NCI-H446 (cell line): ENCODE data around the gene IL1RAPL2.

Experiments used
- DNase-seq, 2 experiments: peaks; one replicate each; lab custom pipeline; 2025; lab: John Stamatoyannopoulos, UW

IL1RAPL2 gene

DNA sequence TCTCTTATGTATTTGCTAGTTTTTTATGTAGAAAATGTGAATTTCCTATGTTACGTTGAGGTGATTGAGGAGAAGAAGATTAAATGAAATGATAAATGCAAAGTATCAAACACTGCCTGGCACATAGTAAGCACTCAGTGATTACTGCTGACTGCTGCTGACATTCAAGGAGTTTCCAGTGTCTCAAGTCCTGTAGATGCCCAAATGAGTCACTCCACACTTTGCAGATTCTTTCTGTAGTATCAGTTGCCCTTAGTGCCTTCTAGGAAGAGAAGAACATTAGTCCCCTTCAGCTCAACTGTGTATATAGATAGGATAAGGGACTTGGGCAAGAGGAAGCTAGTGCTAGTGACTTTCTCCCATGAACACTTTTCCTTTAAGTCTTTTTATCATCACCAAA, 895.0 kb downstream of the IL1RAPL2 start:
- DNase-seq: no peak

DNA sequence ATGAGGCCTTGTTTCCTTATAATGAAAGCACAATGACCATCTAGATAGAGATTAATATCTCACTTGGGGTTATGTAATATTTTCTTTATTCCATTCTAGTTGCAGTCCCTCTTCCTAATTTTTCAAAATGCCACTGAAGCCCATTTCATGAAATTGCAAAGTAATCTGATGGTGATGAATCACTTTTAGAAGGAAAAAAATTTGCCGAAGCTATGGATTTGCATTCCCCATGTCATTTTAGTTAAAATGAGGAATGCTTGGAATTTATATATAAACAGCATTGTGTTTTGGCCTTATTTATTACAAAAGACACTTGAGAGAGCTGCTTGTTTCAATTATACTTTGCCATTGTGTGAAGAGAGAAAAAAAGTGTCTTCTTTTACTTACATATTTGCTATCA, 896.2 kb downstream of the IL1RAPL2 start:
- no peak for DNase-seq

DNA sequence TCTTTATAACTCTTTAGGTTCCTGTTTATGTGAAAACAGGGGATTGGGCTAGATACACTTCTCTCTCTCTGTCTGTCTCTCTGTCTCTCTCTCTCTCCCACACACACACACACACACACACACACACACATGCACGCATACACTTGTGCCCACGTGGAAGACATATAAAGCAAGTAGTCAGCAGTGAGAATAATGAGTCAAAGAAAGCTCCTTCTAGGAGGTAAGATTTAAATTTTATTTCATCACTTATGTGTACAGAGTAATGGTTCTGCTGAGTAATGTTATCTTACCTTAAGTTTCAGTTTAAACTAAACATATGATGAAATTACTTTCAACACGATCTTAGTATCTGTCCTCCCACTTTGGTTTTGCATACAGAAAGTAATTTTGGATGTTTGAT, 897.5 kb downstream of the IL1RAPL2 start:
- no peak for DNase-seq

DNA sequence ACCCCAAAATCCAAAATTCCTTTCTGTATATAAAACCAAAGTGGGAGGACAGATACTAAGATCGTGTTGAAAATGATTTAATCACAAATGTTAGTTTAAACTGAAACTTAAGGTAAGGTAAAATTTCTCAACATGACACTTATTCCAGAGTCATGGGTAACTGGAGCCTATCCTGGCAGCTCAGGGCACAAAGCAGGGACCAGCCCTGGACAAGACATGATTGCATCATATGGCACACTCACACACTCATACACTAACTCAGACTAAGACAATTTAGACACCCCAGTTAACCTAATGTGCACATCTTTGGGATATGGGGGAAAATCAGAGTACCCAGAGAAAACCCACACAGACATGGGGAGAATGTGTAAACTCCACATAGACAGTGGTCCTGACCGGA, 898.6 kb downstream of the IL1RAPL2 start:
- DNase-seq: no peak

DNA sequence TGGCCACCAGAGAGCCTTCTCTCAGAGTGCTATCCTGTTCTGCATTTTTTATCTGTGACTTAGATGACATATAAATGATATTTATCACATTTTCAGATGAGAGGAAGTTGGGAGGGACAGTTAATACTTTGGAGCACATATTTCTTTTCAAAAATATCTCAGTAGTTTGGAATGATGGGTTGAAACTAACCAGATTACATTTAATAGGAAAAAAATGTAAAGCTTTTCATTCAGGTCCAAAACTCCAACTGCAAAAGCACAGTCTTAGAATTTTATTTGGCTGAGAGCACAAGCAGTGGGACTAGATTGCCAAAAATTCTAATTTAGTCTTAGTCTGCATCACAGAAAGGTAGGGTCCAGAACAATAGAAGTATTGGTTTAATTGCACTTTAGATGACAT, 902.7 kb downstream of the IL1RAPL2 start:
- no peak for DNase-seq

DNA sequence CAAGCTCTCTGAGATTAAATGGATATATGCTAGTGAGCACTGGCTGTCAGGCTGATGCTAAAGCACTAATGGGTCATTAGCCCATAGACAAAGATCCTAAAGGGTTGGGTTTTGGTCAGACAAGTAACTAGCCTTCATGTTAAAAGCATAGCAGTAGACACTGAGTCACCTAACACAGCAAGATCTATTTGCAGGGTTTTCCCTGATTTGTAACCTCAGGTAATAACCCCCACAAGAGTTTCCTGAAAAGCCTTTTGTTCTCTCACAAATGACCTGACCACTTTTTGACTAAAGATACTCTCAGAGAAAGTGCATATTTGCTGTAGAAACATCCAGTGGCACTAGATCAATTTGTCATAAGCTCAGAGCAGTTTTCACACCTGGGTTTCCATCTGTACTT, 905.6 kb downstream of the IL1RAPL2 start:
- DNase-seq: no peak

DNA sequence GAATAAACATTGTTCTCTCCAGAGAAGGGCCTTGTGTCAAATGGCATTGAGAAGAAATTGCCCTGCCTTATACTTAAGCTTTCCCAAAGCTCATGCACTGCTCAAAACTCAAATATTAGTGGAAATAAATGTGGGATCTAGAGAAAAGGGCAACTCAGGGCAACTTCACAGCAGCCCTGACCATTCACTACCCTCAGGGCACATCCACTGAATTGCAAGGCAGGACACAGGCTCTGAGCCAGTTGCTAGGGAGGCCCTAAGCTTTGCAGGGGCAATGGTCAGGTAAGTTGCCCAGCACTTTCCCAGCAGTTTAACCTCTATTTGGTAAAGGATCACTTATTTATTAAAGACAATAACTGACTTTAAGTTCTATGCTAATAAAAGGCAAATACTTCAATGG, 909.8 kb downstream of the IL1RAPL2 start:
- DNase-seq: no peak

DNA sequence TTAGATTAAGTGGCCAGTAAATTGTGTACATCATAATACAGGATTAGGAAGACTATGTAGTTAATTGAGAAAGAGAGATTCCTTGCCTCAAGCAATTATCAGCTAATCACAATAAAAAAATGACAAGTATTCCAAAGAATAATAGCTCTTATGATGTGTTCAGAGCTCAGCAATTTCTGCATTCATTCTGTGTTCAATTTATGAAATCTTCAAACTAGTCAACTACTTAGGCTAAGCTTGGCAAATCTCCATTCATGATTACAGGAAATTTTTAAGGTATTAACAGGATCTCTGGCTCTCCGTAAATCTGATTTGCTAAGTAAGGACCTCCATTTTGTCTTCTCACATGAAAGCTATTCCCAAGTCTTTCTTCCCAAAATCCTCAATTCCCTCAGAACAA, 911.4 kb downstream of the IL1RAPL2 start:
- no peak for DNase-seq

DNA sequence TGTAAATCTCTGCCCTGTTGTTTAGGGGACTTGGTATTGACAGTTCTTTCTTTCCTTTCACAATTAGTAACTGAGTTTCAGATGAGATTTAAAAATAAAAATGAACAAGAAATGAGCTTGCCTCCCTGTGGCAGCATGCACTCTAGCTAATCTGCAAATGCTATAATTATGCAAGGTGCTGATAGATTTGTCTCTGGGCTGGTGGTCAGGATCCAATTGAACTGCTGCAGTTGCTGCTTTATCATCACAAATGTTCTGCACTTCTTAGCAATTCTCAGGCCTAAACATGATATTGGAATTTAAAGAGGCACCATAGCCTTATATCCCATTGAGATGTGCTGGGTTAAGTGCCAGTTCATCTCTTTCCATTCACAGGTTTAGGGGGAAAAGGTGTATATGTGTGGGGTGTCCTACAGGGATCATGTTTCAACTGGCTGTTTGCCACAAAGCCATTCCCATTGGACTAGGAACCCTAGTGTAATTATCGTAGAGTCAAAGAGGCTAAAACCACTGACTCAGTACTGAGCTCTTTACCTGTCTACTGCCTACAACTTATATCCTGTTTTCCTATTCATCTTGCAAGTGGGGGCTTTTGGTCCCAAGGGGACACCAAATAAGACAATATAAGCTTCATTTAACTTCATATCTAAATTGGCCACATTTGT, 914.8 kb downstream of the IL1RAPL2 start:
- no peak for DNase-seq

DNA sequence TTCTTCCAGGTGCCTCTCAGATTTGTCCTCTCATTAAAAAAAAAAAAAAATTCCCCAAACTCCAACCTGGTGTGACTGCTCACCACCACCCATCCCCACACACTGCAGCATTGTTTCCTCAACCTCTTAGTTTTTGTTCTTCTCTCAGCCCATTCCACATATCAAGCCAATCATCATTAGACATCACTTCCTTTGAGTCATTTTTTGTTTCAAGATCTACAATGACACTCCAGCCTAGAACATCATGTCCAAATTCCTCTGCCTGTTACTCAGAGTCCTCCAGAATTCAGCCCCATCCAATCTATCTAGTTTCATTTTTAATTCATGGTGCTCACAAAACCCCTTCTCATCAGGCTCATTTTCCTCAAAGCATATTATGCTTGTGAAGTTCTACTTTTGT, 917.0 kb downstream of the IL1RAPL2 start:
- DNase-seq: no peak

DNA sequence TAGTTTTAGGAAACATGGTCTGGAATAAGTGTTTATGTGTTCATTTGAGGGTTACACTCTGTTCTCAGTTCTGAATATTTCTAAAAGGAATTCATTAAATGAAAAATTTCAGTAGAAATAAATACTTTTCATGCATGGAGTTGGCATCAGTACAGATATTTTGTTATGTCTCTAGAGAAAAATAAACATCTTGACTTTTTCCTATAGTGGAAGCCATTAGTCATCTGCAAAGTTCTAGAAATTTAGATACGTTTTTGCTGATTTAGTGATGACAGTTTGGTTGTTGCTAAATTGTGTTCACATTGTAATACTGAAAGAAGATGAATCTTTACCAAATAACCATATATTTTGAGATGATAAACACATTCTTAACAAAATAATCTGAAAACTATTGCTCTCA, 922.7 kb downstream of the IL1RAPL2 start:
- no peak for DNase-seq

DNA sequence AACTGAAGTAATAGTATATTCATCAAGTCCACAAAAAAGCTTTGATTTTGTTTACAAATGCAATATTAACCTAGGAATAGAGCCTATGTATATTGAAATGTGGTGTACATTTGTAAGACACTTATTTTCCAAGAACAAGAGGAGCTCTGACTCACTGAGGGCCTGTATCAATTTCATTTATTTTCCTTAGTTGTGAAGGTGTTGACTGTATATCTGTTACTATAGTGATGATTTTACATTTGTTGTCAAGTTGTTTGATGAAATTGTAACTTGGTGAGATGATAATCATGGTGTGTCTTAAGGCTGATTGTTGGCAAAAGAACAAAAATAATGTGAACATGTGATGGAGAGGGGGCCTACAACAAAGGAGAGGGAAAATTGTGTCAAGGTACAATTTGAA, 929.4 kb downstream of the IL1RAPL2 start:
- DNase-seq: no peak

DNA sequence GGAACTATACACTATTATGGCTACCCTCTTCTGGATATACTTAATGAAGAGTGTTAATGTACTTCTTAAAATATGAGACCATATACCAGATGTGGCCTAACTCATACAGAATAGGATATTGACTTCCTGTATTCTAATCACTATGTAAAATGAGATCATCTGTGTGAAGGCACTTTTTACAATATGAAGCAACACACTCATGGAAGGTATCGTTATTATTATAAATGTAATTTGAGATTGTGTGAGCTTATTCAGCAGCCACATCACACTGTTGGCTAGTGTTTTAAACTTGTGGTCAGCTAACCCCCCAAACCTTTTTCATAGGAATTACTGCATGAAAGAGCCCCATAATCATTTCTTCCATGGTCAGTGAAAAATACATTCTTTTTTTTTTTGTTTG, 936.3 kb downstream of the IL1RAPL2 start:
- no peak for DNase-seq

DNA sequence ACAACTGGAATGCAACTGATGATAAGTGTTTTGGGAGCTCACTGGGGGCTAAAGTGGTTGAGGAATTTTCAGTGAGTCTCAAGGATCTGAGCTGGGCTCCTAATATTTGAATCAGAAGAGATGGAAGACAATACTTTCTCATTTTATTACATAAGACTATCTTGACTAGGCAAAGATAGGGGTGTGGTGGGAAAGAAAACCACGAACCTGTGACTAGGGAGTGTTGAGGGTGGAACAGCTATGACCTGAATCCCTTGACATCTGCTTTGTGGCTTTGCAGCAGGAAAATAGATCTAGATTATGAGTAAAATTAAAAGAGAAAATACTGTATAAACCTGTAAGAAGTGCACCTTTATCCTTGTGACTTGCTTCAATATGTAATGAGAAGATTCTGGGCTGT, 949.6 kb downstream of the IL1RAPL2 start:
- no peak for DNase-seq

DNA sequence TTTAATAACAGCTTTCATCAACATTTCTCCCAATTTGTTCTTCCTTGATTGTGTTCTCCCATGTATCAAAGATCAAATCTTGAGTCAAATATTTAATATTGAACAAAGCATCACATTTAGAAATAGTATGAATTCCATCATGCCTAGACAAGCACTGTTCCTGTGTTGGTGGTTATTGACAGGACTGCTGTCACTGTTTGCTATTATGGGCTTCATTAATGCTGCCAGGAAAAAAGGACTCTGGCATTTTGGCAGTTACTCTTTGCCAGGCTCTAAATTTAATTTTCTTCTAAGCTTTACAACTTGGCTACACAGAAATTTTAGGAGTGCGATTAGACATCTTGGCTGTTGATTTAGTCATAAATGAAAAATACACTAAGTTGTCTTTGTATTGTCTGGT, 960.4 kb downstream of the IL1RAPL2 start:
- DNase-seq: peak in 1 of 2 experiments; percentile 23

DNA sequence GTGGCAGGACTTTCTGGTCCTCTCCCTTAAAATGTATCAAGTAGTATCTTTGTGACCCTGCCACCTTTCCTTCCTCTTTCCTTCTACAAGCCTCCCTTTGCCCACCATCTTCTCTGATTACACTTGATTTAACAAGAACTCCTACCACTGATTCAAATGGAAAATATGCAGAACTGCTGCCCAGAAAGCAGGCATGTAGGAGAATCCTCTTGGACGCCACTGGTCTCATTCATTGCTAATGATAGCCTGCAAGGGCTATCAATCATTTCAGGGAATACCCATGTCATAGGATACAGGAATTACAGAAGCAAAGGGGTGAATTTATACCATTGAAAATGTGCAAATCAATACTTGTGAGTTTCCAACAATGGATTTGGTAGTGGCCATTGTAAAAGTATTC, 961.8 kb downstream of the IL1RAPL2 start:
- no peak for DNase-seq

DNA sequence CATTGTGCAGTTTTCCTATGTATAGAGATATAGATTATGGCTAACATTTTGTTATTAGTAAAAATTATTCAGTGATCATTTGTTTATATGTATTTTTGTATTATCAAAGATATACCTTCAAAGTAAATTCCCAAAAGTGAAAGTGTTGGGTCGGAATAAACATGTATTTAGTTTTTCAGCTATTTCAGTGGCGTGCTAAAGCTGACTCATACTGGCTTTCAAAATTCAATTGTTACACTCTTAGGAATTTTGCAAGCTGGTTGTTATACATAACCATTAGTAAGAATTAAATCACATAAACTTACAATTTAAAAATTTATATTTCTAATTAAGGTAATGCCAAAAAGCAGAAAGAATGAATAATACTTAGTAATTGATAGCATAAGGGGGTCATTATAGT, 968.0 kb downstream of the IL1RAPL2 start:
- DNase-seq: no peak

DNA sequence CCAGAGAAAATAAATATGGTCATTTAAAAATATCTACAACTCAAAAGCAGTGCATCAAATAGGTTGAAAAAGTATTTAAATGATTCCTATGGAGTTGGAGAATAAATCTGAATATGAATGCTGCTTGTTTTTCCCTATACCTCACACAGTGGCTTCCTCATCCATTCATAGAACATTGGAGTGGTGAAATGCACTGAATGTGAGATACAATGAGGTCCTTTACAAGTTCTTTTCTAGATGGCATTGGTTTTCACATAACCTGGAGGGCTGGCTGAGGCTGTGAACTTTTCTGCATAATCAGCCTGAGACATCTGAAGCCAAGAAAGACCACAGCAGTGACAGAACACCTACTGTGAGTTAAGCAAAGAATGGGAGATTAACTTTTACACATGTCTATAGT, 977.3 kb downstream of the IL1RAPL2 start:
- no peak for DNase-seq

DNA sequence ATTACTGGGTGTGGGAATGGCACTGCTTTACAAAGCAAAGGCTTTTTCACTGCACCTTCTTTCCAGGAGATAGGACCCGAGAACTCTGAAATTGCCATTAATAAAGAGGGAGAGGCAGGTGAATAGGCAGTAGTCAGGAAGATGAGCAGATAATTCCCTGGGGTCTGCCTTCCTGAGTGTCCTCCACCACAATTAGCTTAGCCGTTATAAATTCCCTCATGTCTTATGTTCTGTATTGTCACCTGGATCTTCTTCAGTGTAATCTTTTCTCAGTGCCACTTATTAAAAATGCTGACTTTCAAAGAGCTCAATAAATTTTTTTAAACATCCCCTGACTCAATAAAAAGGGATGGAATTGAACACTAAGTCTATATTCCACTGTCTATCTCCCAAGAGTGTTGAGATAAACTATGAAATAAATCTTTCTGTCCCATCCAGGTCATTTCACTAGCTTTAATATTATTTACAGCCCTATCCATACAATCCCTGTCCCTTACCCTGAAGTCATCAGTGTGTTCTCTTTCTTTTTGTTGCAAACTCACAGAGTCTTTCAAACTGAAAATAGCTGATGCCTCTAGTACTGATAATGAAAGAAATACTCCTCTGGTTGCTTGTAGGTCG, 984.2 kb downstream of the IL1RAPL2 start:
- no peak for DNase-seq

DNA sequence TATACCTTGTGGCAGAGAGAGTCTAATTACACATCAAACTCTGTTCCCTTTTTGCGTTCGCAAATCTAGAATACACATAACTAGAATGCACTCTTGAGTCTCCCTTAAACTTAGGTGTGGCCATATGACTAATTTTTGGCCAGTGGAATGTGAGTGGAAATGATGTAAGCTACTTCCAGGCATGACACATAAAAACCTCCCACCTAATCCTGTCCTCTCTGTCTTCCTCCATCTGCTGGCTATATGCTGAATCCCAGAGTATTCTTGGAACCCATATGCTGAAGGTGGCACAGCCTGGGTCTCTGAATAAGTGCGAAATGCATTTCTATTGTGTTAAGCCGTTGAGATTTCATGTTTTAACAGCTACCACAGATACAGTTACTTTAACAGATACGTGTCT, 986.4 kb downstream of the IL1RAPL2 start:
- DNase-seq: no peak

DNA sequence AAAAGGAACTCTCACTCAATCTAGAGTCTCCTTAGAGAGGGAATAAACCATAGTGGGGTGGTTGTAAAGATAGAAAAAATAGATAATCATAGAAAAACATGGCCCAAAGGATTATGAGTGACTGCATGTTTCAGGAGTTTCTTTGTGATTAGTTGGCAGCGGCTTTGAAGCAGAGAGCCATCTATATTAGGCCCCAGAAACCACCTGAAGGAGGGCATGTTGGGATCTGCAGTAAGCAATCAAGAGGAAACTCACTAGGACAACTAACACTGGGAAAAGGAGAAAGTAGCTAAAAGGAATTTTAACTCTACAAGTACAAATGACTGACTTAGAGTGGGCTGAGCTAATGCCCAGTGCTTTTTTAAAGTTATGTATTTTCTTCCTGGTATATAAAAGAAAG, 987.1 kb downstream of the IL1RAPL2 start:
- DNase-seq: no peak

DNA sequence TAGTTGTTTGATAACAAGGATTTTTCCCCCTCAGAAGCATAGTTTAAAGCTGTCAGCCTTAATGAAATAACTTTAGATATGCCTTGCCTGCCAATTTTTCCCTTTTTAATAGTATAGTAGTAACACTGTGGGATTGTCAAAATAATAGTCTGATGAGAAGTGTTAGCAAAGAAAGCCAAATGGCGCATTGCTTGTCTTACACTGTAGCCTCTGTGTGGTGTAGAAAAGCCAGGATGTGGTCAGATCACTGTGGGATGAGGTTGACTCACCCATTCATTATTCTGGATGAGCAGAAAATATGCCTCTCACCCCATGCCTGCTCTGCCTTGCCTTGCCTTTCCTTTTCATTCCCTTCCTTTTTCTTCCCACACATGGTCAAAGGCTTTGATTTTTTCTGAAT, 998.5 kb downstream of the IL1RAPL2 start:
- DNase-seq: no peak

DNA sequence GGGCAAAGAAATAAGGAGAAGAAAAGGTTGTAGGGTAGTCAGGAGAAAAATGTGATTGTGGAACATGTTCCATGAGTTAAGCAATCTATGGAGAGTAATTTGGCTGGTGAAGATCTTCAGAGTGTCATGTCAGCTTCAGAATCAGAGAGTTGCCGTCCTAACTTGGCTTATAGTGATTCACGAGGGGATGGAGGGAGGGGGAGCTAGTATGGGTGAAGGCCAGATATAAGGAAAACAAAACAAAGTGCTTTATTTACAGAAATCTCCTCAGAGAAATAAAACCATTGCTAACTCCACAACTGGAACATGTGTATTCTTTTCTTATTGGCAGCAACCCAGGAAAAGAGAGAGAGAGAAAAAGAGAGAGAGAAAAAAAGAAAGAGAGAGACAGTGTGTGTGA, 999.9 kb downstream of the IL1RAPL2 start:
- DNase-seq: no peak

DNA sequence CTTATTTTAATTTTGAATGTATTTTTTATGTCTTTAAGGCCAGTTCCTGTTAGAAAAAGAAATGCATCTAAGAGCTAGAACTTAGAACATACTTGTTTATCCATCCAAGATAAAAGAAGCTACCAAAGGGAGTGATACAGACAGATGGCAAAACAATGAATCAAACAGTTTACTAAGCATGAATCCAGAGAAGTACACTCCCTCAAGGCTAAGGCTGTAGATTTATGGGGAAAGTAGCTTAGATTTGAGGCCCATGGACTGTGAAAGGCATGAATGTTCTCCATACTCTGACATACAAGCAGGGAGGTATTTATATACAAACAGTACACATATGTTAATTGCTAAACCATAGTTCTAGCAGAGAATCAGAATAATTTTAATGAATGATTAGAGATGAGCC, 1001.1 kb downstream of the IL1RAPL2 start:
- DNase-seq: no peak
